ENCODE results near the gene CALML3. TPM values are rescaled to one million over a fixed set of nuclear protein-coding genes. Genes with fewer than 3 reads are reported as not detected.

Gene CALML3
- total RNA-seq, 1 donor from 2014 or later, result not detected

DNA sequence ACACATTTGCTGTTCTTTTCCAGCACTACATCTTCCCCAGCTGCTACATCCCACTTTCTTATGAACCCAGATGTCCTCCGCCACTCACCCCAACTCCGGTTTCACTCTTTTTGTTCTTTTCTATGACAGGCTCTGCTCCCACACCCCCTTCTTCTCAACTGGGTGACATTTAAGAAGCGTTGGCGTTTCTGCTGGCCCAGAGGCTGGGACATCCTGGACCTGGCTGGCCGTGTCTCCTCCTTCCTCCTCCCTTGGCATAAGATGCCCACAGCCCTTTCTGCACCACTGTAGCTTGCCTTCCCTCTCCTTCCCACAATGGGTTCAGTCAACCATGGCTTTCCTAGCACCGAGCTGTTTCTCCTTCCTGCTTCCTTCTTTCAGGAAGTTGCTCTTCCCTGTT lies 16.0 kb upstream of the CALML3 start:
- Histone ChIP-seq H3K27me3 (no peaks in the 10 kb centered on the region), H3K9me3 (ENCODE audit: low read depth) (no peaks in the 10 kb centered on the region), H3K36me3 (no peaks in the 10 kb centered on the region), H3F3A (ENCODE audit: low read depth) (peaks cover 4% of the 10 kb centered on the region), H3K27ac (no peak overlapping the region), H2AFZ (replicated peaks) (no peak overlapping the region), H3K4me3 (no peak overlapping the region), H3K4me1 (peaks cover 10% of the 10 kb centered on the region), H3K79me2 (ENCODE audit: low read depth) (no peaks in the 10 kb centered on the region), H4K20me1 (ENCODE audit: low read depth) (no peaks in the 10 kb centered on the region), H3K9ac (no peak overlapping the region), H3K4me2 (no peak overlapping the region)
- DNase-seq (ENCODE audit: low spot score), result no peak
- peak overlapping the region; percentile 1 for H3K27ac Mint-ChIP-seq
- TF ChIP-seq CTCF (IDR thresholded peaks at IDR 0.05) (no peak), EZH2 (IDR thresholded peaks at IDR 0.05) (no peak), EZH2phosphoT487 (IDR thresholded peaks at IDR 0.05) (no peak)
- peaks cover 5% of the 10 kb centered on the region for H3K27me3 Mint-ChIP-seq (ENCODE audit: insufficient read depth, low read depth)
- H3K9me3 Mint-ChIP-seq, result peaks cover 3% of the 10 kb centered on the region
- no peaks in the 10 kb centered on the region for H3K36me3 Mint-ChIP-seq
- no peak overlapping the region for H3K4me3 Mint-ChIP-seq
- peaks cover 19% of the 10 kb centered on the region for H3K4me1 Mint-ChIP-seq

DNA sequence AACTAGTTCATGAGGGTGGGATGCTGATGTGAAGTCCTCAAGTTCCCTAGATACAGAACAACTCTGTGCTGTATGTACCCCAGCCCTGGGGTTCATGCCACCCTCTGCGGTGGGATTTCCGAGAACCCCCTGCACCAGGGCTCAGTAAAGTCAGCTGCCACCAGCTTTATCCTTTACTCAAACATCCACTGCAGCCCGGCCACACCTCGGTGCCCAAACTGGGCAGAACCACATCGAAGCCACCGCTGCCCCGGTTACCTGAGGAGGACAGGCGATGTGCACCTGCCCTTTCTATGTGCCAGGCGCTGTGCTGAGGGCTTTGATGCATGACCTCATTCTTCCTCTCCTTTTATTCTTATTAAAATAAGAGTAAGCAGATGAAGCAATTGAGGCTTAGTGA lies 15.5 kb upstream of the CALML3 start:
- no peak overlapping the region for H3K4me2 ChIP-seq
- no peaks in the 10 kb centered on the region for H3K9me3 ChIP-seq (ENCODE audit: low read depth)
- H4K20me1 ChIP-seq (ENCODE audit: low read depth), result no peaks in the 10 kb centered on the region
- Mint-ChIP-seq H3K4me3 (no peak overlapping the region), H3K9me3 (peaks cover 3% of the 10 kb centered on the region), H3K4me1 (peaks cover 24% of the 10 kb centered on the region), H3K27ac (no peak overlapping the region), H3K27me3 (ENCODE audit: insufficient read depth, low read depth) (peaks cover 5% of the 10 kb centered on the region), H3K36me3 (no peaks in the 10 kb centered on the region)
- peaks cover 15% of the 10 kb centered on the region for H3K4me1 ChIP-seq
- H3F3A ChIP-seq (ENCODE audit: low read depth), result peaks cover 8% of the 10 kb centered on the region
- DNase-seq (ENCODE audit: low spot score), result no peak
- no peaks in the 10 kb centered on the region for H3K36me3 ChIP-seq
- no peak overlapping the region for H3K27ac ChIP-seq
- no peaks in the 10 kb centered on the region for H3K79me2 ChIP-seq (ENCODE audit: low read depth)
- TF ChIP-seq EZH2 (IDR thresholded peaks at IDR 0.05) (no peak), EZH2phosphoT487 (IDR thresholded peaks at IDR 0.05) (no peak), CTCF (IDR thresholded peaks at IDR 0.05) (no peak)
- no peak overlapping the region for H3K4me3 ChIP-seq
- H3K9ac ChIP-seq, result no peak overlapping the region
- no peaks in the 10 kb centered on the region for H3K27me3 ChIP-seq
- no peak overlapping the region for H2AFZ ChIP-seq (replicated peaks)

DNA sequence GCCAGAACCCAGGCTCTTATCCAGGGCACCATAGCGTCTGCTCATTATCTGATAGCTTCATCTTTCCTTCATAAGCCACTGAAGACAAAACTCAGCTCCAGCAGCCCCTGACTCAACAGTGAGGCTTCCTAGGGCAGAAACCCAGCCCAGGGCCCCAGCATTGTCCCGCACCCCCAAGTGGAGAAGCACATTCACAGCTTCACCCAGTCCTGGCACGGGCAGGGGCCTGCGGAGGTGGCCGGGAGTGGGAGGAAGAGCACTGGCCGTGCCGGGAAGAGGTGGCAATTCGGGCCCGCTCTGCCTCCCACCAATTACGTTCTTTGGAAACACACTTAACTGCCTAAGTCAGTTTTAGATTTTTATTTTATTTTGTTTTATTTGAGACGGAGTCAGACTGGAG lies 15.1 kb upstream of the CALML3 start:
- Histone ChIP-seq H2AFZ (replicated peaks) (no peak overlapping the region), H3K4me2 (no peak overlapping the region), H3K79me2 (ENCODE audit: low read depth) (no peaks in the 10 kb centered on the region), H4K20me1 (ENCODE audit: low read depth) (no peaks in the 10 kb centered on the region), H3K27ac (no peak overlapping the region), H3K9me3 (ENCODE audit: low read depth) (no peaks in the 10 kb centered on the region), H3F3A (ENCODE audit: low read depth) (peaks cover 13% of the 10 kb centered on the region), H3K9ac (no peak overlapping the region), H3K27me3 (no peaks in the 10 kb centered on the region), H3K4me3 (no peak overlapping the region), H3K36me3 (no peaks in the 10 kb centered on the region), H3K4me1 (peaks cover 19% of the 10 kb centered on the region)
- Mint-ChIP-seq H3K36me3 (no peaks in the 10 kb centered on the region), H3K27ac (no peak overlapping the region), H3K4me3 (no peak overlapping the region), H3K4me1 (peaks cover 28% of the 10 kb centered on the region), H3K27me3 (ENCODE audit: insufficient read depth, low read depth) (peaks cover 5% of the 10 kb centered on the region), H3K9me3 (peaks cover 3% of the 10 kb centered on the region)
- no peak for DNase-seq (ENCODE audit: low spot score)
- TF ChIP-seq CTCF (IDR thresholded peaks at IDR 0.05) (no peak), EZH2phosphoT487 (IDR thresholded peaks at IDR 0.05) (no peak), EZH2 (IDR thresholded peaks at IDR 0.05) (no peak)
